IgD-negative memory B cell (primary cell): Measurements from ENCODE around the gene NHSL1. TPM values are rescaled to one million over a fixed set of nuclear protein-coding genes. Genes with fewer than 3 reads are reported as not detected.
A peak's percentile ranks its signal among the peaks of the same experiment; 100 is the strongest.

Experiments used
- H3K27ac Mint-ChIP-seq, 3 donors: one replicate each; pipeline ENCODE4 v1.8.0; 2020 to 2022; ENCODE audit warnings: mild to moderate bottlenecking in 3 of 3, mixed read lengths in 3 of 3, moderate library complexity in 1 of 3
- H3K27me3 Mint-ChIP-seq: one replicate; pipeline ENCODE4 v1.8.0; 2021; ENCODE audit warnings: mixed read lengths
- H3K36me3 Mint-ChIP-seq: one replicate; pipeline ENCODE4 v1.8.0; 2020; ENCODE audit warnings: mild to moderate bottlenecking, mixed read lengths
- H3K4me1 Mint-ChIP-seq, 3 donors: one replicate each; pipeline ENCODE4 v1.8.0; 2020 to 2022; ENCODE audit warnings: mixed read lengths in 3 of 3, mild to moderate bottlenecking in 1 of 3
- H3K4me3 Mint-ChIP-seq, 4 donors: one replicate each; pipeline ENCODE4 v1.8.0; 2020 to 2022; ENCODE audit warnings: mild to moderate bottlenecking in 4 of 4, mixed read lengths in 4 of 4, moderate library complexity in 3 of 4
- H3K9me3 Mint-ChIP-seq, 3 donors: one replicate each; pipeline ENCODE4 v1.8.0; 2020 to 2021; ENCODE audit warnings: mixed read lengths in 3 of 3, mild to moderate bottlenecking in 1 of 3
- polyA plus RNA-seq: library from polyadenylated mRNA; unstranded; fragments of 300-500 nt; fragmentation: Illumina TruSeq; gene quantifications from one replicate; pipeline ENCODE4 v1.2.3, GENCODE V29; 2021

NHSL1 gene
- polyA plus RNA-seq, 1 donor from 2014 or later, result not detected

DNA sequence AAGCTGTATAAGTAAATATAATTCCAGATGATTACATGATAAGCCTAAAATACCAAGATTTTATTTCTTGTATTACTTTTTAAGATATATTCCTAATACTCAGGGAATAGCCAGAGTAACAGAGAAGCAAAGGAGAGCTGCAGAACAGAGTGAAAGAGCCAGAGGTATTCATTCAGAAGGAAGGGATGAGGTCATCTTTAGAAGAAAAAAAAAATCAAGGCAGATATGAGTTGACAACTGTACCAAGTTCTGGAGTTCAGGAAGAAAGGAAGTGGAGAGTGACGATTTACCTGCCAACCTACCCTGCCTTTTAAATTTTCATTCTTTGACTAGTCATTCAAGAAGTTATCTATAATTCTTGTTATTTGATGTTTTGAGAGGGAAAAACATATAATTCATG, 28.8 kb upstream of the NHSL1 start:
- H3K4me1 Mint-ChIP-seq, result no peaks in the 10 kb centered on the region
- no peak overlapping the region for H3K4me3 Mint-ChIP-seq
- H3K27me3 Mint-ChIP-seq, result peaks cover 18% of the 10 kb centered on the region
- H3K9me3 Mint-ChIP-seq, result peaks cover 0 to 3% (median 0%) of the 10 kb centered on the region in 3 donors
- H3K27ac Mint-ChIP-seq, result no peak overlapping the region
- H3K36me3 Mint-ChIP-seq, result no peaks in the 10 kb centered on the region

DNA sequence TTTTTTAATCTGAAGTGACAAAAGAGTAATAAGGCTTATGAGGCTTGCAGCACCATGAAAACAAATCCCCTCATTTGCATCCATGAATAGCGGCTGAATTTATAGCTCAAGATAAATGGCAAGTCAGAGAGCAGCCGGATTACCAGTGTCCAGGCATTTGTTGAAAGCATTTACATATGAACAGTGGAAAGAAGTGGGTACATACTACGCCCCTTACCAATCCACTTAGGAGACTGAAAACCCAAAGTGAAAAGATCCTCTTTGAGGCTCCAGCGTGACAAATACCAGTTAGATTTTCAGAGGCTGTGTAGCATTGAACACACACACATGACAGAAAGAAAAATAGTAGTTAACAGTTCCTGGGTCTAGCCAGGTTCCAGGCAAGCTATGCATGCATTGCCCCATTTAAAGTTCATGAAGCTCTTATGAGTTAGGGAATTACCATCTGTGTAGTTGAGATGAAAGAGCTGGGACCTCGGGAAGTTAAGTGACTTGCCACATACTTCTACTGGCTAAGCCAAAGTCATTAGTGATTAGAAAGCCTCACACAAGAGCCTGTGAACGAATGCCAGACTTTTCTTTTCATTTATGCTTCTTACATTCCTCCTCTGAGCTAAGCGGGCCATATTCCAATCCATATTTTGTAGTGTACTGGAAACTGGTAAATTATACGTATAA, 28.3 kb upstream of the NHSL1 start:
- H3K36me3 Mint-ChIP-seq, result no peaks in the 10 kb centered on the region
- H3K4me3 Mint-ChIP-seq, result no peak overlapping the region

GRCh38 chr6:138526822-138527235, 27.5 kb upstream of the NHSL1 start:
- H3K36me3 Mint-ChIP-seq, result peaks cover 1% of the 10 kb centered on the region
- no peak overlapping the region for H3K4me3 Mint-ChIP-seq
- H3K4me1 Mint-ChIP-seq, result no peaks in the 10 kb centered on the region
- H3K27ac Mint-ChIP-seq, result no peak overlapping the region
- peaks cover 15% of the 10 kb centered on the region for H3K27me3 Mint-ChIP-seq
- H3K9me3 Mint-ChIP-seq, result peaks cover 0 to 3% (median 0%) of the 10 kb centered on the region in 3 donors

More for the DNA sequence above, 28.3 kb upstream of the NHSL1 start:
- Mint-ChIP-seq H3K9me3 (peaks cover 0 to 3% (median 0%) of the 10 kb centered on the region in 3 donors), H3K27ac (no peak overlapping the region), H3K27me3 (peaks cover 15% of the 10 kb centered on the region), H3K4me1 (no peaks in the 10 kb centered on the region)

DNA sequence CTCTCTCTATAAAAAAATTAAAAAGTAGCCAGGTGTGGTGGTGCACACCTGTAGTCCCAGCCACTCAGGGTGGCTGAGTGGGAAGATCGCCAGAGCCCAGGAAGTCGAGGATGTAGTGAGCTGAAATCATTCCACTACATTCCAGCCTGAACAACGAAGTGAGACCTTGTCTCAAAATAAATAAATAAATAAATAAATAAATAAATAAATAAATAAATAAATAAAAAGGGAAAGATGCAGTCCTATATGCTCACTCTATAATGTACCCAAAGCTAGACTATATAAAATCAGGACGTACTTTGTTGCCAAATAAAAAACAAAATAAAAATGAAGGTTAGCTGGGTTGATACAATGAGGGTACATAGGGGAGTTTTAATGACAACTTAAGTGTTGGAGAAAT, 26.1 kb upstream of the NHSL1 start:
- H3K27me3 Mint-ChIP-seq, result peaks cover 22% of the 10 kb centered on the region

GRCh38 chr6:138524526-138524925, 25.2 kb upstream of the NHSL1 start:
- Mint-ChIP-seq H3K27ac (no peak overlapping the region), H3K36me3 (peaks cover 3% of the 10 kb centered on the region), H3K4me1 (no peaks in the 10 kb centered on the region), H3K4me3 (no peak overlapping the region), H3K9me3 (no peaks in the 10 kb centered on the region), H3K27me3 (peaks cover 27% of the 10 kb centered on the region)

More for the DNA sequence above, 26.1 kb upstream of the NHSL1 start:
- Mint-ChIP-seq H3K4me3 (no peak overlapping the region), H3K27ac (no peak overlapping the region), H3K36me3 (peaks cover 3% of the 10 kb centered on the region), H3K4me1 (no peaks in the 10 kb centered on the region), H3K9me3 (peaks cover 0 to under 1% (median 0%) of the 10 kb centered on the region in 3 donors)

GRCh38 chr6:138523347-138524210, 24.3 kb upstream of the NHSL1 start:
- Mint-ChIP-seq H3K4me1 (no peaks in the 10 kb centered on the region), H3K27me3 (peaks cover 24% of the 10 kb centered on the region), H3K9me3 (no peaks in the 10 kb centered on the region), H3K27ac (no peak overlapping the region), H3K36me3 (peaks cover 3% of the 10 kb centered on the region), H3K4me3 (no peak overlapping the region)

GRCh38 chr6:138522611-138523010, 23.3 kb upstream of the NHSL1 start:
- H3K9me3 Mint-ChIP-seq, result peaks cover 0 to 3% (median 3%) of the 10 kb centered on the region in 3 donors
- H3K4me1 Mint-ChIP-seq, result peaks cover 0 to 2% (median 0%) of the 10 kb centered on the region in 3 donors
- H3K4me3 Mint-ChIP-seq, result no peak overlapping the region
- H3K27ac Mint-ChIP-seq, result no peak overlapping the region
- peaks cover 5% of the 10 kb centered on the region for H3K36me3 Mint-ChIP-seq
- H3K27me3 Mint-ChIP-seq, result peaks cover 27% of the 10 kb centered on the region

DNA sequence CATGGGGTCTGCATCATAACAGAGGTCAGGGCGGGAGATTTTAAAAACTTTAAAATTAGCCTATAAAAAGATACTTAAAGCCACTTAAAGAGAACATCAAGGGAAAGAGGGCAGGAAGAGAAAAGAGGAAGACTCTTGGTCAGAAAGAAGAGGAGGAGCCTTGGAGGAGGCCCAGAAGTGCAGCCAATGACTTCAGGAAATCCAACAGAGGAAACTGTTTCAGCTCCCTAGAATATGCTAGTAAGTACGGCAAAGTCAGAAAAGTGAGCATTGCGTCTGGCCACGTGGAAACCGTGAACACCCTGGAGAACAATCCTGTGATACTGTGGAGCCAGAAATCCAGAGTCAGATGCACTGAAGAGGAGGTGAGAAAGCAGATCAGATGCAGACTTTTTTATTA, 22.5 kb upstream of the NHSL1 start:
- Mint-ChIP-seq H3K36me3 (peaks cover 5% of the 10 kb centered on the region), H3K27ac (no peak overlapping the region), H3K27me3 (peaks cover 24% of the 10 kb centered on the region), H3K9me3 (peaks cover 0 to 4% (median 4%) of the 10 kb centered on the region in 3 donors), H3K4me1 (peaks cover 0 to 2% (median 0%) of the 10 kb centered on the region in 3 donors), H3K4me3 (no peak overlapping the region)

- Mint-ChIP-seq H3K9me3 (peaks cover 0 to 4% (median 4%) of the 10 kb centered on the region in 3 donors), H3K27ac (no peak overlapping the region), H3K27me3 (peaks cover 21% of the 10 kb centered on the region)
Observed at GRCh38 chr6:138520463-138520862, 21.2 kb upstream of the NHSL1 start.

DNA sequence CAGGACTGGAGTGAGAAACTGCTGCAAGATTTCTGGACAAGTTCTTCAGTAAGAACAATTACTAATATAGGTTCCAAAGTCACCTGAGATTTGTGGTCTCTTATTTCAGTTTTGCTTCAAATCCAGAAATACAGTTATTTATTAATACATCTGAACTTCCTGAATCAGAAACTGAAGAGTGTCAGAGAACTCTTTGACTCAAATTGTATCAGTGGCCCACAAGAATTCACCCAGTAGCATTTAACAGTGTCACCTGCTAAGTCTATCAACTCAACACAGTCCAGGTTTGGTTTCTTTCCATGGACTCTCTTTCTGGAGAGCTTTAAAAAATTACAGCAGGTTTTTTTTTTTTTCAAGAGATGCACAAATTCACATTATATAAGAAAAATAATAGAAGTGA, 18.8 kb upstream of the NHSL1 start:
- H3K4me1 Mint-ChIP-seq, result peaks cover 0 to 2% (median 0%) of the 10 kb centered on the region in 3 donors
- H3K4me3 Mint-ChIP-seq, result no peak overlapping the region
- peaks cover 23% of the 10 kb centered on the region for H3K27me3 Mint-ChIP-seq
- peak overlapping the region in 1 of 3 donors; percentile 51 for H3K27ac Mint-ChIP-seq
- H3K36me3 Mint-ChIP-seq, result peaks cover 5% of the 10 kb centered on the region
- H3K9me3 Mint-ChIP-seq, result peaks cover 0 to 4% (median 4%) of the 10 kb centered on the region in 3 donors

More at GRCh38 chr6:138520463-138520862, 21.2 kb upstream of the NHSL1 start:
- Mint-ChIP-seq H3K36me3 (peaks cover 5% of the 10 kb centered on the region), H3K4me1 (peaks cover 0 to 2% (median 0%) of the 10 kb centered on the region in 3 donors), H3K4me3 (no peak overlapping the region)

DNA sequence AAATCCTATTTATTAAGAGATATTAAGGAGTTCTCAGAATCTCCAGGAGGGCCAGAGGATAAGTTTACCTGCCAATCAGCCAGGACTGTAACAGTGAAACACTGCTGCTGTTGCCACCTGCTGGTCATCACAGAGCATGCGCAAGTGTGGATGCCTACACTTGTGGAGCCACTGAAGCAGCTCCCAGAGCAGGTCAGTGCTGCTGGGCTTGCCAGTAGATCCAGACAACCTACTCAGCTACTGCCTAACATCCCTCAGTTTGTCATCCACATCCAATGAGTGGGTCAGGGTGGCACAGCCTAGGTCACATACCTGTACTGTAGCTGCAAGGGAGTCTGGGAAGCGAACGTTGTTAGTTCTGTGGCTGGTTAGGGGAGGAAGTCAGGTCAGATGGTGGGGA, 18.3 kb upstream of the NHSL1 start:
- H3K4me3 Mint-ChIP-seq, result no peak overlapping the region
- peaks cover 0 to 4% (median 4%) of the 10 kb centered on the region in 3 donors for H3K9me3 Mint-ChIP-seq
- H3K27me3 Mint-ChIP-seq, result peaks cover 23% of the 10 kb centered on the region
- H3K4me1 Mint-ChIP-seq, result peaks cover 0 to 2% (median 0%) of the 10 kb centered on the region in 3 donors
- H3K36me3 Mint-ChIP-seq, result peaks cover 5% of the 10 kb centered on the region
- peak overlapping the region in 1 of 3 donors; percentile 51 for H3K27ac Mint-ChIP-seq

DNA sequence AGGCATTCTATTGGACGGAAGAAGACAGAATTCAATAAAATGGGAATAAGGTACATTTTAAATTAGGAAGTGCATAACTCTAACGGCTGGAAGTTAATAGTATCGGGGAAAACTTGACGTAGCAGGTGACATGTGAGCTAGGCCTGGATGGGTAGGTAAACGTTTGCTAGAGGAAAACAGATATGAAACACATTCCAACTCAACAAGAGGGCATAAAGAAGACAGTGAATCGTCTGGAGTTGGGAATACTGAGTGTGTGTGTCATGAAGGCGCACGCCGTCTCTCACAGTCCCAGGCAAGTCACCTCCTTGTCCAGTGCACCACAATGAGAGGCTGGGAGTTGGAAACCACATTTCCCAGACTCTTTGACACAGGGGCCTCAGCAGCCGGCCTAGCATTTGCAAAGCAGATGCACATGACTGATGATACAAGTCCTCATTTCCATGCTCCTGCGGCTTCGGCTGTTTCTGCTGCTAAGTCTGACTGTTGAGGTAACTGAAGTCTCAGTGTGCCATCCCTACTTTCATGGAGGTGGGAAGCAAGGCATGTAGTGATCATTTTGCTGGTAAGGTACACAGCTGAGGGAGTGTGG, 16.5 kb upstream of the NHSL1 start:
- Mint-ChIP-seq H3K4me3 (no peak overlapping the region), H3K36me3 (peaks cover 2% of the 10 kb centered on the region), H3K9me3 (peaks cover 0 to 4% (median 4%) of the 10 kb centered on the region in 3 donors), H3K27me3 (peaks cover 22% of the 10 kb centered on the region), H3K27ac (peak overlapping the region in 1 of 3 donors; percentile 2), H3K4me1 (peaks cover 0 to 2% (median 0%) of the 10 kb centered on the region in 3 donors)

GRCh38 chr6:138514860-138515540, 15.7 kb upstream of the NHSL1 start:
- Mint-ChIP-seq H3K36me3 (peaks cover 2% of the 10 kb centered on the region), H3K4me3 (no peak overlapping the region), H3K9me3 (peaks cover 0 to 4% (median 4%) of the 10 kb centered on the region in 3 donors), H3K27me3 (peaks cover 16% of the 10 kb centered on the region), H3K4me1 (peaks cover 0 to 2% (median 0%) of the 10 kb centered on the region in 3 donors), H3K27ac (peak overlapping the region in 1 of 3 donors; percentile 2)

DNA sequence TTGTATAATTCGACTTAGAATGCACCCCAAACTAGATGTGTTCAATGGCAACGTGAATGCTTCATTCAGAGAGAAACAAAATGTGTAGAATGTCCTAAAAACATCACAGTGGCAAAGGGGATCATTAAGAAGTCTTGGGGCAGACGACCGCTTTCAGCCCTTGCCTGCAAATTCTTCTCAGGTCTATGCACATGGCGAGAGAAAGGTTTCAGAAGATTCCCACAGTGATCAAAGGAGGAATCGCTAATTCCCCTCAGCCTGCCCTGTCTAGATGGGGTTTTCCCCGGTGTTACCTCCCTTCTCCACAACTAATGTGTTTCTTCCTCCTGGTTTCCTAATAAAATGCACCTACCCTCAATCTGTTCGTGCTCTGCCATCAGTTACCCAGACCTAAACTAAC, 13.3 kb upstream of the NHSL1 start:
- H3K27ac Mint-ChIP-seq, result peak overlapping the region in 1 of 3 donors; percentile 11
- H3K4me1 Mint-ChIP-seq, result peaks cover 0 to under 1% (median 0%) of the 10 kb centered on the region in 3 donors
- H3K9me3 Mint-ChIP-seq, result peaks cover 0 to under 1% (median under 1%) of the 10 kb centered on the region in 3 donors

More for the DNA sequence above, 13.3 kb upstream of the NHSL1 start:
- no peak overlapping the region for H3K4me3 Mint-ChIP-seq
- H3K36me3 Mint-ChIP-seq, result peaks cover under 1% of the 10 kb centered on the region
- peaks cover 10% of the 10 kb centered on the region for H3K27me3 Mint-ChIP-seq
